ENCODE results near the gene ZNF185.
A peak's percentile ranks its signal among the peaks of the same experiment; 100 is the strongest.
"Not testable (repeated sequence)": the region's sequence is repeated elsewhere in the genome, so short reads cannot be mapped to it uniquely, and the experiment has no call there.

The ZNF185 gene

GRCh38 chrX:152904151-152905080 lies 6.5 kb downstream of the ZNF185 start:
- peaks cover 22% of the 10 kb centered on the region for H3K4me1 ChIP-seq (ENCODE audit: control insufficient read depth, insufficient read depth, low read length, unreplicated experiment)
- H3K27me3 ChIP-seq (ENCODE audit: insufficient read depth, low read length), result no peaks in the 10 kb centered on the region
- H3K79me2 ChIP-seq (ENCODE audit: control insufficient read depth, insufficient read depth, low read length, unreplicated experiment), result peaks cover 20% of the 10 kb centered on the region
- peak overlapping the region; percentile 12 for H2AFZ ChIP-seq (ENCODE audit: low read length, unreplicated experiment)
- H3K27ac ChIP-seq (ENCODE audit: low read depth, low read length), result peak overlapping the region; percentile 1; the same call in 1 of the 2 replicates
- no peaks in the 10 kb centered on the region for H3K36me3 ChIP-seq (ENCODE audit: insufficient read depth, low read length)
- no peak overlapping the region for H3K4me3 ChIP-seq (ENCODE audit: low read depth, low read length)

- Histone ChIP-seq H3K27me3 (ENCODE audit: insufficient read depth, low read length) (no peaks in the 10 kb centered on the region), H3K4me3 (ENCODE audit: low read depth, low read length) (no peak overlapping the region), H2AFZ (ENCODE audit: low read length, unreplicated experiment) (no peak overlapping the region), H3K36me3 (ENCODE audit: insufficient read depth, low read length) (no peaks in the 10 kb centered on the region), H3K79me2 (ENCODE audit: control insufficient read depth, insufficient read depth, low read length, unreplicated experiment) (peaks cover 16% of the 10 kb centered on the region), H3K27ac (ENCODE audit: low read depth, low read length) (no peak overlapping the region), H3K4me1 (ENCODE audit: control insufficient read depth, insufficient read depth, low read length, unreplicated experiment) (peaks cover 22% of the 10 kb centered on the region)
These were observed 7.2 kb downstream of the ZNF185 start for GRCh38 chrX:152905081-152905420.

GRCh38 chrX:152907084-152907651 lies 9.3 kb downstream of the ZNF185 start:
- Histone ChIP-seq H3K4me3 (ENCODE audit: low read depth, low read length) (no peak overlapping the region), H3K4me1 (ENCODE audit: control insufficient read depth, insufficient read depth, low read length, unreplicated experiment) (peaks cover 10% of the 10 kb centered on the region), H2AFZ (ENCODE audit: low read length, unreplicated experiment) (no peak overlapping the region), H3K36me3 (ENCODE audit: insufficient read depth, low read length) (no peaks in the 10 kb centered on the region), H3K79me2 (ENCODE audit: control insufficient read depth, insufficient read depth, low read length, unreplicated experiment) (peaks cover 5% of the 10 kb centered on the region), H3K27me3 (ENCODE audit: insufficient read depth, low read length) (no peaks in the 10 kb centered on the region), H3K27ac (ENCODE audit: low read depth, low read length) (no peak overlapping the region)

- Histone ChIP-seq H3K27me3 (ENCODE audit: insufficient read depth, low read length) (no peaks in the 10 kb centered on the region), H3K36me3 (ENCODE audit: insufficient read depth, low read length) (no peaks in the 10 kb centered on the region), H3K79me2 (ENCODE audit: control insufficient read depth, insufficient read depth, low read length, unreplicated experiment) (peaks cover 2% of the 10 kb centered on the region), H3K27ac (ENCODE audit: low read depth, low read length) (no peak overlapping the region), H3K4me3 (ENCODE audit: low read depth, low read length) (no peak overlapping the region), H3K4me1 (ENCODE audit: control insufficient read depth, insufficient read depth, low read length, unreplicated experiment) (peaks cover 6% of the 10 kb centered on the region), H2AFZ (ENCODE audit: low read length, unreplicated experiment) (no peak overlapping the region)
These were observed 10.6 kb downstream of the ZNF185 start for GRCh38 chrX:152908486-152908885.

GRCh38 chrX:152910018-152910417 lies 12.2 kb downstream of the ZNF185 start:
- H3K36me3 ChIP-seq (ENCODE audit: insufficient read depth, low read length); H3K4me3 ChIP-seq (ENCODE audit: low read depth, low read length); H3K4me1 ChIP-seq (ENCODE audit: control insufficient read depth, insufficient read depth, low read length, unreplicated experiment); H2AFZ ChIP-seq (ENCODE audit: low read length, unreplicated experiment); H3K27me3 ChIP-seq (ENCODE audit: insufficient read depth, low read length); H3K79me2 ChIP-seq (ENCODE audit: control insufficient read depth, insufficient read depth, low read length, unreplicated experiment); H3K27ac ChIP-seq (ENCODE audit: low read depth, low read length): not testable (repeated sequence)

GRCh38 chrX:152912106-152912505 lies 14.2 kb downstream of the ZNF185 start:
- Histone ChIP-seq H3K4me3 (ENCODE audit: low read depth, low read length) (no peak overlapping the region), H3K79me2 (ENCODE audit: control insufficient read depth, insufficient read depth, low read length, unreplicated experiment) (no peaks in the 10 kb centered on the region), H3K27me3 (ENCODE audit: insufficient read depth, low read length) (no peaks in the 10 kb centered on the region), H2AFZ (ENCODE audit: low read length, unreplicated experiment) (no peak overlapping the region), H3K4me1 (ENCODE audit: control insufficient read depth, insufficient read depth, low read length, unreplicated experiment) (peaks cover 9% of the 10 kb centered on the region), H3K27ac (ENCODE audit: low read depth, low read length) (no peak overlapping the region), H3K36me3 (ENCODE audit: insufficient read depth, low read length) (no peaks in the 10 kb centered on the region)

GRCh38 chrX:152912641-152913040 lies 14.8 kb downstream of the ZNF185 start:
- Histone ChIP-seq H3K36me3 (ENCODE audit: insufficient read depth, low read length) (no peaks in the 10 kb centered on the region), H3K27ac (ENCODE audit: low read depth, low read length) (no peak overlapping the region)

GRCh38 chrX:152913346-152913745 lies 15.5 kb downstream of the ZNF185 start:
- H3K4me3 ChIP-seq (ENCODE audit: low read depth, low read length), result no peak overlapping the region
- peaks cover 9% of the 10 kb centered on the region for H3K4me1 ChIP-seq (ENCODE audit: control insufficient read depth, insufficient read depth, low read length, unreplicated experiment)
- no peaks in the 10 kb centered on the region for H3K27me3 ChIP-seq (ENCODE audit: insufficient read depth, low read length)
- no peaks in the 10 kb centered on the region for H3K36me3 ChIP-seq (ENCODE audit: insufficient read depth, low read length)
- H3K27ac ChIP-seq (ENCODE audit: low read depth, low read length), result no peak overlapping the region
- H3K79me2 ChIP-seq (ENCODE audit: control insufficient read depth, insufficient read depth, low read length, unreplicated experiment), result no peaks in the 10 kb centered on the region
- no peak overlapping the region for H2AFZ ChIP-seq (ENCODE audit: low read length, unreplicated experiment)

More at GRCh38 chrX:152912641-152913040, 14.8 kb downstream of the ZNF185 start:
- Histone ChIP-seq H3K4me1 (ENCODE audit: control insufficient read depth, insufficient read depth, low read length, unreplicated experiment) (peaks cover 9% of the 10 kb centered on the region), H3K4me3 (ENCODE audit: low read depth, low read length) (no peak overlapping the region), H2AFZ (ENCODE audit: low read length, unreplicated experiment) (no peak overlapping the region), H3K79me2 (ENCODE audit: control insufficient read depth, insufficient read depth, low read length, unreplicated experiment) (no peaks in the 10 kb centered on the region), H3K27me3 (ENCODE audit: insufficient read depth, low read length) (no peaks in the 10 kb centered on the region)

GRCh38 chrX:152913910-152914309 lies 16.0 kb downstream of the ZNF185 start:
- no peak overlapping the region for H3K27ac ChIP-seq (ENCODE audit: low read depth, low read length)
- H3K79me2 ChIP-seq (ENCODE audit: control insufficient read depth, insufficient read depth, low read length, unreplicated experiment), result no peaks in the 10 kb centered on the region
- peaks cover 9% of the 10 kb centered on the region for H3K4me1 ChIP-seq (ENCODE audit: control insufficient read depth, insufficient read depth, low read length, unreplicated experiment)
- H3K4me3 ChIP-seq (ENCODE audit: low read depth, low read length), result no peak overlapping the region
- H2AFZ ChIP-seq (ENCODE audit: low read length, unreplicated experiment), result no peak overlapping the region
- no peaks in the 10 kb centered on the region for H3K27me3 ChIP-seq (ENCODE audit: insufficient read depth, low read length)
- H3K36me3 ChIP-seq (ENCODE audit: insufficient read depth, low read length), result no peaks in the 10 kb centered on the region

- Histone ChIP-seq H3K27me3 (ENCODE audit: insufficient read depth, low read length) (no peaks in the 10 kb centered on the region), H2AFZ (ENCODE audit: low read length, unreplicated experiment) (no peak overlapping the region), H3K4me1 (ENCODE audit: control insufficient read depth, insufficient read depth, low read length, unreplicated experiment) (peaks cover 9% of the 10 kb centered on the region), H3K36me3 (ENCODE audit: insufficient read depth, low read length) (no peaks in the 10 kb centered on the region), H3K79me2 (ENCODE audit: control insufficient read depth, insufficient read depth, low read length, unreplicated experiment) (no peaks in the 10 kb centered on the region), H3K27ac (ENCODE audit: low read depth, low read length) (peak overlapping the region; percentile 22; the same call in 1 of the 2 replicates), H3K4me3 (ENCODE audit: low read depth, low read length) (no peak overlapping the region)
These were observed 17.8 kb downstream of the ZNF185 start for GRCh38 chrX:152915541-152916241.
